GM18873 (cell line): Measurements from ENCODE around the gene PHAF1.

Source experiments
- ATAC-seq: cut with Tn5 transposase; IDR thresholded peaks from one replicate; pipeline ENCODE4 v1.9.1; 2021; ENCODE audit warnings: mild to moderate bottlenecking, moderate library complexity, moderate number of reproducible peaks; ENCODE audit not compliant: unreplicated experiment, low FRiP score

The PHAF1 gene

GRCh38 chr16:67145746-67146145, 36.0 kb downstream of the PHAF1 start:
- no peak for ATAC-seq

- no peak for ATAC-seq
Observed at GRCh38 chr16:67146523-67147357, 37.0 kb downstream of the PHAF1 start.

GRCh38 chr16:67147437-67148140, 37.8 kb downstream of the PHAF1 start:
- ATAC-seq: no peak

- ATAC-seq: no peak
Observed at GRCh38 chr16:67148221-67148620, 38.5 kb downstream of the PHAF1 start.

- no peak for ATAC-seq
Observed at GRCh38 chr16:67148656-67149275, 39.0 kb downstream of the PHAF1 start.

GRCh38 chr16:67149276-67150046, 39.7 kb downstream of the PHAF1 start:
- no peak for ATAC-seq

- no peak for ATAC-seq
Observed at GRCh38 chr16:67150047-67150832, 40.5 kb downstream of the PHAF1 start.

GRCh38 chr16:67150833-67151396, 41.2 kb downstream of the PHAF1 start, which contains the start of gene B3GNT9:
B3GNT9 (minus strand) TSS chr16:67150998; CDS start chr16:67150485, 513 bp downstream.
- no peak for ATAC-seq

- no peak for ATAC-seq
Observed at GRCh38 chr16:67151431-67152097, 41.8 kb downstream of the PHAF1 start.

- ATAC-seq: no peak
Observed at GRCh38 chr16:67154578-67155294, 45.0 kb downstream of the PHAF1 start.

GRCh38 chr16:67155295-67156142, 45.8 kb downstream of the PHAF1 start:
- ATAC-seq: no peak

GRCh38 chr16:67156143-67156844, 46.6 kb downstream of the PHAF1 start:
- ATAC-seq: no peak

GRCh38 chr16:67157106-67157748, 47.5 kb downstream of the PHAF1 start:
- no peak for ATAC-seq

GRCh38 chr16:67157892-67158635, 48.3 kb downstream of the PHAF1 start:
- ATAC-seq: no peak
